Ishikawa (cell line): ENCODE results near the gene MYO5A.
A peak's percentile ranks its signal among the peaks of the same experiment; 100 is the strongest.

Experiments used
- CEBPB ChIP-seq: IDR thresholded peaks from 2 replicates; pipeline ENCODE4 v1.6.1; 2012
- CREB1 ChIP-seq: IDR thresholded peaks from 2 replicates; pipeline ENCODE4 v1.6.1; 2012; ENCODE audit warnings: low read depth
- EGR1 ChIP-seq: IDR thresholded peaks from 2 replicates; pipeline ENCODE4 v1.6.1; 2012
- EP300 ChIP-seq: IDR thresholded peaks from 2 replicates; pipeline ENCODE4 v1.6.1; 2012; ENCODE audit warnings: borderline replicate concordance
- FOXM1 ChIP-seq: IDR thresholded peaks from 2 replicates; pipeline ENCODE4 v1.6.1; 2012; ENCODE audit warnings: low read depth, borderline replicate concordance
- MAX ChIP-seq: IDR thresholded peaks from 2 replicates; pipeline ENCODE4 v1.6.1; 2012
- NFIC ChIP-seq: IDR thresholded peaks from 2 replicates; pipeline ENCODE4 v1.6.1; 2012
- RAD21 ChIP-seq: IDR thresholded peaks from 2 replicates; pipeline ENCODE4 v1.6.1; 2012; ENCODE audit warnings: low read depth
- REST ChIP-seq: IDR thresholded peaks from 2 replicates; pipeline ENCODE4 v1.6.1; 2012; ENCODE audit warnings: low read depth, mild to moderate bottlenecking
- TAF1 ChIP-seq: IDR thresholded peaks from 2 replicates; pipeline ENCODE4 v1.6.1; 2012; ENCODE audit warnings: low read depth, mild to moderate bottlenecking
- TCF12 ChIP-seq: IDR thresholded peaks from 2 replicates; pipeline ENCODE4 v1.6.1; 2012; ENCODE audit warnings: low read depth
- TEAD4 ChIP-seq: IDR thresholded peaks from 2 replicates; pipeline ENCODE4 v1.6.1; 2012
- USF1 ChIP-seq: IDR thresholded peaks from 2 replicates; pipeline ENCODE4 v1.6.1; 2012
- YY1 ChIP-seq: IDR thresholded peaks from 2 replicates; pipeline ENCODE4 v1.6.1; 2012; ENCODE audit warnings: low read depth
- ZBTB7A ChIP-seq: IDR thresholded peaks from 2 replicates; pipeline ENCODE4 v1.6.1; 2012; ENCODE audit warnings: low read depth

The MYO5A gene

GRCh38 chr15:52528564-52529340 lies at the start of gene MYO5A:
Gene MYO5A, minus strand, starts transcription at chr15:52528880. Its CDS starts 74 bp downstream, at chr15:52528806.
- TF ChIP-seq EP300 (no peak), ZBTB7A (peak; percentile 54; the same call in 1 of the 2 replicates), MAX (peak; percentile 29; the same call in 1 of the 2 replicates), CREB1 (no peak), RAD21 (peak; percentile 21; the same call in 1 of the 2 replicates), YY1 (peak; percentile 62; the same call in 1 of the 2 replicates)

- no peak for TF ChIP-seq FOXM1
- TF ChIP-seq EP300: no peak
- no peak for TF ChIP-seq CEBPB
- no peak for TF ChIP-seq NFIC
- no peak for TF ChIP-seq RAD21
- no peak for TF ChIP-seq TAF1
- TF ChIP-seq EGR1: no peak
- TF ChIP-seq MAX: no peak
- no peak for TF ChIP-seq TCF12
- no peak for TF ChIP-seq YY1
- no peak for TF ChIP-seq REST
- no peak for TF ChIP-seq TEAD4
- TF ChIP-seq CREB1: no peak
- no peak for TF ChIP-seq USF1
Observed at GRCh38 chr15:52576692-52577091, 48.0 kb upstream of the MYO5A start.

- TF ChIP-seq CEBPB (no peak), NFIC (no peak), CREB1 (no peak), USF1 (no peak), RAD21 (no peak), TAF1 (no peak), YY1 (no peak), REST (no peak), MAX (no peak), EGR1 (no peak), TCF12 (no peak), FOXM1 (no peak), TEAD4 (no peak), ZBTB7A (no peak), EP300 (no peak)
Observed at GRCh38 chr15:52575072-52575471, 46.4 kb upstream of the MYO5A start.

- peak; percentile 64; the same call in 1 of the 2 replicates for TF ChIP-seq TAF1
- TF ChIP-seq NFIC: no peak
- TF ChIP-seq TCF12: no peak; the same call in 1 of the 2 replicates
- no peak for TF ChIP-seq RAD21
- no peak; the same call in none of the 2 replicates for TF ChIP-seq CREB1
- peak; percentile 90 for TF ChIP-seq YY1
- no peak for TF ChIP-seq CEBPB
- TF ChIP-seq TEAD4: peak; percentile 20; the same call in 1 of the 2 replicates
- no peak; the same call in 1 of the 2 replicates for TF ChIP-seq REST
- peak; percentile 41; the same call in 1 of the 2 replicates for TF ChIP-seq USF1
- TF ChIP-seq ZBTB7A: no peak
- TF ChIP-seq FOXM1: peak; percentile 41; the same call in 1 of the 2 replicates
- peak; percentile 54 for TF ChIP-seq EGR1
- no peak; the same call in 1 of the 2 replicates for TF ChIP-seq EP300
- TF ChIP-seq MAX: peak; percentile 98
Observed at GRCh38 chr15:52568601-52569585, 40.2 kb upstream of the MYO5A start, which contains the start of gene ARPP19. Gene ARPP19, minus strand, starts transcription at chr15:52569030. Its CDS starts 138 bp downstream, at chr15:52568892.
